H1 (cell line): ENCODE data around the gene CRISPLD2. TPM values are rescaled to one million over a fixed set of nuclear protein-coding genes. Genes with fewer than 3 reads are reported as not detected.

Experiments
- BRCA1 ChIP-seq: IDR thresholded peaks from 2 replicates; pipeline ENCODE4 v1.6.1; 2012; ENCODE audit warnings: low read depth, low read length, improper control_type of control experiment
- CBX5 ChIP-seq: fragments of 300-800, 300-1000 bp; sonication (generic); IDR thresholded peaks from 2 replicates; pipeline ENCODE4 v1.7.1; 2016; ENCODE audit warnings: antibody characterized with exemption, low read length, low read depth
- CHD2 ChIP-seq: IDR thresholded peaks from 2 replicates; pipeline ENCODE4 v1.6.1; 2012; ENCODE audit warnings: low read length, improper control_type of control experiment
- KDM4A ChIP-seq: IDR thresholded peaks from one replicate; pipeline ENCODE4 v1.7.1; 2012; ENCODE audit warnings: low read depth, mild to moderate bottlenecking, moderate library complexity, low read length, inconsistent platforms; ENCODE audit not compliant: severe bottlenecking
- TAF7 ChIP-seq: optimal IDR thresholded peaks from 2 replicates; pipeline ENCODE3; 2011; ENCODE audit warnings: low read depth, mild to moderate bottlenecking, inconsistent platforms, low read length, moderate library complexity, borderline replicate concordance
- TBP ChIP-seq: IDR thresholded peaks from 2 replicates; pipeline ENCODE4 v1.6.1; 2011; ENCODE audit warnings: low read depth, low read length, improper control_type of control experiment
- polyA plus RNA-seq, 7 experiments: library from polyadenylated mRNA; depleted of rRNA in 3 of 7; stranded (reverse) in 5 of 7; unstranded in 2 of 7; fragments of >200 nt in 5 of 7; fragments of 200-250 nt in 2 of 7; gene quantifications; 1 replicate in 5 of 7; 2 replicates in 1 of 7; 4 replicates in 1 of 7; pipeline versions ENCODE4 v1.2.1 to v1.2.3, GENCODE V29; 2011 to 2013; ENCODE audit warnings: missing spikeins in 2 of 7, mixed read lengths in 2 of 7
- total RNA-seq: library from RNA; stranded (reverse); fragmentation: NEBNext Ultra II Directional; extraction: Animal tissue kit (Norgen Biotek cat#: 25700); gene quantifications from 2 replicates; pipeline ENCODE4 v1.2.1, GENCODE V29; 2021
- TF ChIP-seq, protein P1 (sequence below): IDR thresholded peaks from 2 replicates; pipeline ENCODE4 v1.6.1; 2011; ENCODE audit warnings: low read depth, mild to moderate bottlenecking, low read length; ENCODE audit not compliant: insufficient read depth

The CRISPLD2 gene
- total and polyA plus RNA-seq, 2 of the 8 experiments (the other 6 are each of a cell fraction or from before 2014, with no cell fraction given): 2.7 to 5.1 TPM

DNA sequence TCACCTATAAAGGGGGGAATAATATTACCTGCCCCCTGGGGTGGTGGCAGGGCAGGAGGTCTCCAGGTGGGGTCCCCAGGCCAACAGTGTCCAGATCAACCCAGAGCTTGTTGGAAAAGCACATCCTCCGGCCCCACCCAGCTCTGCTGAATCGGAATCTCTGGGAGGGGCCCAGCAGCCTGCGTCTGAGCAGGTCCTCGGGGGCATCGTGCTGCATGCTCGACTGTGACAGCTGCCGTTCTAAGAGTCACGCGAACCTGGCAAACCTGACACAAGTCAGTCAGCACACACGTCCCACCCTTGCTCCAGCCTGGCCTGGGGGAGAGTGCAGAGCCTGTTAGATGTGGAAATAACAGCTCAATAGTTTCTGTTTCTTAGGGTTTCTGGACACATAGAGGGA, 72.3 kb downstream of the CRISPLD2 start (continued):
- TF ChIP-seq TBP (no peak), CBX5 (no peak), CHD2 (no peak), TAF7 (no peak), BRCA1 (no peak), KDM4A (no peak)
- TF ChIP-seq, protein P1, sequence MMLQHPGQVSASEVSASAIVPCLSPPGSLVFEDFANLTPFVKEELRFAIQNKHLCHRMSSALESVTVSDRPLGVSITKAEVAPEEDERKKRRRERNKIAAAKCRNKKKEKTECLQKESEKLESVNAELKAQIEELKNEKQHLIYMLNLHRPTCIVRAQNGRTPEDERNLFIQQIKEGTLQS: no peak
